SK-N-SH (cell line): Measurements from ENCODE around the gene ARTN.

Experiments used
- CTCF ChIP-seq: fragments of 200-600 bp; sonication (generic); IDR thresholded peaks from 2 replicates; pipeline ENCODE4 v1.6.1; 2017; ENCODE audit warnings: antibody characterized with exemption, mild to moderate bottlenecking, moderate library complexity
- EZH2phosphoT487 ChIP-seq: fragments of 200-600 bp; sonication (generic); IDR thresholded peaks from 2 replicates; pipeline ENCODE4 v1.6.1; 2017; ENCODE audit warnings: low read depth, mixed run types, mild to moderate bottlenecking, antibody characterized with exemption, moderate library complexity, borderline replicate concordance
- POLR2AphosphoS5 ChIP-seq: IDR thresholded peaks from 2 replicates; pipeline ENCODE4 v1.6.1; 2012; ENCODE audit warnings: low read depth, low read length
- RAD21 ChIP-seq: IDR thresholded peaks from 2 replicates; pipeline ENCODE4 v1.6.1; 2012; ENCODE audit warnings: mild to moderate bottlenecking, low read length
- RFX5 ChIP-seq: IDR thresholded peaks from 2 replicates; pipeline ENCODE4 v1.6.1; 2012; ENCODE audit warnings: mild to moderate bottlenecking, improper control_type of control experiment, low read length
- TF ChIP-seq, protein P1 (sequence below): fragments of 150-350 bp; IDR thresholded peaks from 2 replicates; pipeline ENCODE4 v1.6.1; 2017; ENCODE audit warnings: antibody characterized with exemption, low read length, low read depth, borderline replicate concordance

DNA sequence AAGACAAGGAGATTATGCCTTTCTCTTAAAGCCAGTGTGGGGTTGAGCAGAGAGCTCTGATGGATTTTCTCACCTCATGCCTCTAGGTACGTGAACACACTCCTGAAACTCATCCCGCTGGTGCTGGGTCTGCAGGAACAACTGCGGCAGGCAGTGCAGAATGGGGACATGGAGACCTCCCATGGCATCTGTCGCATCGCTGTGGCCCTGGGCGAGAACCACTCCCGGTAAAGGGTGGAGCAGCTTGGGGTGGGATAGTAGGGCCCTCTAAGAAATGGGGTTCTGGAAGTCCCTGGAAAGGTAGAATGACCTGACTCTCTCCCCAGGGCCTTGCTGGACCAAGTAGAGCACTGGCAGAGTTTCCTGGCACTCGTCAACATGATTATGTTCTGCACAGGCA, 22.6 kb downstream of the ARTN start:
- TF ChIP-seq, protein P1, sequence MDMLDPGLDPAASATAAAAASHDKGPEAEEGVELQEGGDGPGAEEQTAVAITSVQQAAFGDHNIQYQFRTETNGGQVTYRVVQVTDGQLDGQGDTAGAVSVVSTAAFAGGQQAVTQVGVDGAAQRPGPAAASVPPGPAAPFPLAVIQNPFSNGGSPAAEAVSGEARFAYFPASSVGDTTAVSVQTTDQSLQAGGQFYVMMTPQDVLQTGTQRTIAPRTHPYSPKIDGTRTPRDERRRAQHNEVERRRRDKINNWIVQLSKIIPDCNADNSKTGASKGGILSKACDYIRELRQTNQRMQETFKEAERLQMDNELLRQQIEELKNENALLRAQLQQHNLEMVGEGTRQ: no peak
- TF ChIP-seq CTCF: no peak
- no peak for TF ChIP-seq POLR2AphosphoS5
- TF ChIP-seq RFX5: no peak
- no peak for TF ChIP-seq RAD21
- TF ChIP-seq EZH2phosphoT487: no peak
